Ramos (cell line): ENCODE results near the gene SLC30A9.

ENCODE experiments used
- in situ Hi-C: fragments of 300-500 bp; cut with MboI; formaldehyde crosslinking; loops from one replicate; pipeline ENCODE4 v1.14.3; 2022; ENCODE audit warnings: low sequenced_read_pairs; ENCODE audit not compliant: unreplicated experiment

The SLC30A9 gene

DNA sequence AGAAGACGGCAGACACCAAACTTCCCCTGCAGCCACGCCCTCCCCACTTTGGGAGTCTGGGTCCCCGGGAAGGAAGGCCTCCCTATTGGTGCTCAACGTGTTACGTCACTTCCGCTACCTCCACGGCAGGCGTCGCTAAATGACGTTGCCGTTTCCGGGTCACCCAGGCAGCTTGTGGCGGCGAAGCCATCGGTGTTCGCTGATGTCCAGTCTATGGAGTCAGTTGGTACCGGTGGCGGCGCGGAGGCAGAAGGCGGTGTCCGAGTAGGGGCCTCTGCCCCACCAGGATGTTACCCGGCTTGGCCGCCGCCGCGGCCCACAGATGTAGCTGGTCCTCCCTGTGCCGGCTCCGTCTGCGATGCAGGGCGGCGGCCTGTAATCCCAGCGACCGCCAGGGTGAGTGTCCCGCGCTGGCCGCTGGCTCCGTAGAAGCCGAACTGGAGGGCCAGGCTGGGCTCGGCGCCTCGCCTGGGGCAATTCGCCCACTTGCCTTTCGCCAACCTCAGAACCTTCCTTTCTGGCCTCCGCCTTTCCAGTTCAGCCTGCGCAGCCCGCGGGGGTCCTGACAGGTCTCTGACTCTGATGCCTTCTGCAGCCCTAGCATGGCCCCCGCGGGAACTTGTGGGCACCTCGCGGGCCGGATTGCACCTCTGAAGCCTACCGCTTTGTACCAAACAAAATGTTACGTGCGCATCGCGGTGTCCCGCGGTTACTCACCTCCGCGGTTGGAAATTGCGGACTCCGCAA lies at the start of gene SLC30A9:
Gene SLC30A9, plus strand, starts transcription at position 166 of the 747 bp plus-strand sequence. Its CDS starts 122 bp downstream, at position 288.
- in situ Hi-C loops, result no loop called here

DNA sequence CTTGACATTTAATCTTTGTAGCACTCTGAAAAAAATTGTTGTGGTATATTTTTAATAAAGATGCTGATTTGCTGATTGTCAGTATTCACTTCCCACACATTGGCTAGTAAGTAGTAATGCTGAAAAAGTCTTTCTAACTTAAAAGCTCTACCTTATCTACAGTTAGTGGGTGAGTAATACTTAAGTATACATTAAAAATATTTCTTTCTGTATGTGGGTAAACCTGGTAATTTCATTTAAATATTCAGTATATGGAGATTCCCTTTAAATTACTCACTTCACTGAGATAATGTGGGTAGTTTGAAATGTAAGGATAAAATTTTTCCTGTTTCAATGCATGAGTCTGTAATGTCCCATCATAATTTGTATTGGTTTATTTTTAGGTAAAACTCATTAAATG lies 49.5 kb upstream of the SLC30A9 start:
- in situ Hi-C loops, result no loop called here

GRCh38 chr4:41943506-41943905 lies 46.8 kb upstream of the SLC30A9 start:
- in situ Hi-C loops, result no loop called here

GRCh38 chr4:41944089-41944488 lies 46.2 kb upstream of the SLC30A9 start:
- in situ Hi-C loops, result no loop called here

DNA sequence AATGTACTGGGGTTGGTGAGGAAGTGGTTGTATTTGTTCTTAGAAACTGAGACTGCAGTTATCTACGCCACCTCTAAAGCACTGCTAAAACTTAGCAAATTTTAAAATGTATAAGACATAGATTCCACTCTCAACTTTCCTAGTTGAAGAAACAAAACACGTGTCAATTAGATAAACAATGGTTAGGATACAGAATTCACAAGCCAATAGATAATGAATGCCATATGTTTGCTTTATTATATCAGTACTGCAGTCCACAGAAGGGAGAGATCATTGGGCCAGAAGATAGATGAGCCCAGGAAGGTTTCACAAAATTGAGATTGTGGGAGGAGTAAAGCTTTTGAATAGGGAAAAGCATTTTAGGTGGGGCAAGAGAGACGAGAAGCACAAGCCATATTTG lies 40.8 kb upstream of the SLC30A9 start:
- in situ Hi-C loops, result no loop called here

GRCh38 chr4:41957634-41958033 lies 32.7 kb upstream of the SLC30A9 start:
- in situ Hi-C loops, result no loop called here

DNA sequence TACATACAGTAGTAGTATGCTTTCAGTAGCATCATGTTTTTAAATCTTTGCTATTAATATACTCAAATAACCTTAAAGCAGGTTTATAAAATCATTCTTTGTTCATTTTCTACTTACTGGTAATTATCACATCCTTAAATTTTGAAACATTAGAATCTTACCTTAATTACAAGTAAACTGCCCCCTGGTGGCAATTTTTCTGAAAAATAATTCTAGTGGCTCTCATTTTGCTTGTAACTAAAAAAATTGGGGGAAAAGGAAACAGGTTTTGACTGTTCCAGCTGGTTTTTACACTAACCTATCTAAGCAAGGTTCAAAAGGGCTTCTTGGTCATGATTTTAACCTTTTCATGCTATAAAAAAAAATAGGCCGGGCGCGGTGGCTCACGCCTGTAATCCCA lies 27.2 kb upstream of the SLC30A9 start:
- in situ Hi-C loops, result no loop called here

GRCh38 chr4:41964401-41964800 lies 25.9 kb upstream of the SLC30A9 start:
- in situ Hi-C loops, result no loop called here

GRCh38 chr4:41967392-41967791 lies 22.9 kb upstream of the SLC30A9 start:
- in situ Hi-C loops, result no loop called here

DNA sequence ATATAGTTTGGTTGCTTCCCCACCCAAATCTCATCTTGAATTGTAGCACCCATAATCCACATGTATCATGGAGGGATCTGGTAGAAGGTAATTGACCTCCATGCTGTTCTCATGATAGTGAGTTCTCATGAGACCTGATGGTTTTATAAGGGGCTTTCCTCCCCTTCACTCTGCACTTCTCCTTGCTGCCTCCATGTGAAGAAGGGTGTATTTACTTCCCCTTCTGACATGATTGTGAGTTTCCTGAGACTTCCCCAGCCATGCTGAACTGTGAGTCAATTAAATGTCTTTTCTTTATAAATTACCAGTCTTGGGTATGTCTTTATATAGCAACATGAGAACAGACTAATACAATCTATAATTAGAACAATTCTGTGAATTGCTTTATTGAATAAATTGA lies 20.7 kb upstream of the SLC30A9 start:
- in situ Hi-C loops, result no loop called here

- in situ Hi-C loops, result no loop called here
Observed at GRCh38 chr4:41975341-41975740, 15.0 kb upstream of the SLC30A9 start.

DNA sequence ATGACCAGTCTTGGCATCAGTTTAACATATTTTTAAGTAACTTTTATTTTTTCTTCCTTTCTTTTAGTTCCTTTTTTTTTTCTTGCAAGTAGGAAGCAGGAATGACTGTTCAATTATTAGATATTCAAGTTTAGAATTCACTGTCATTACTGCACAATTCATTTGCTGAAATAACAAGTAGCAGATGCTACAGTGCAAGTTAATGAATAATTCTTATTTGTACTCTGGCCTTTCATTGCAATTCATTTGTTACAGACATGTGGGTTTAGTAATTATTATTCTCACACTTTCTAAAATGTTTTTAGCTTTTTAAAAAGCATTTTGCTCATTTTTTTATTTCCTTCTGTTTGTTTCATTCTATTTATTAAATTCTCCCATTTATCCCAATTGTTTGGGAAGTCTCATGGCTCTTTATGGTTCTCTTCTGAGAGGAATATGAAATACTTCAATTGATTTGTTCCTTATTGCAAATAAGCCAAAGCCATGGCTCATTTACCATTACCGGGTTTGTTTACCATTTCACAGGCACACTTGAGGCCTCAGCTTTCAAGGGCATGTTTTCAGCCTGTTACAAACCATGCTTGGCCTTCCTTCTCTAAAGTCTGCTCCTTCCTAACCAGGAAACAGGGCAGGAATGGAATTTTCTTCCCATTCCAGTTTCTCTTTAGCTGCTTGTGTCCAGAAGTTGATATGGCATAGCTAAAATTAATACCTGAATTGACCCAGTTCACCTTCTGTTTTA lies 13.4 kb upstream of the SLC30A9 start:
- in situ Hi-C loops, result no loop called here

DNA sequence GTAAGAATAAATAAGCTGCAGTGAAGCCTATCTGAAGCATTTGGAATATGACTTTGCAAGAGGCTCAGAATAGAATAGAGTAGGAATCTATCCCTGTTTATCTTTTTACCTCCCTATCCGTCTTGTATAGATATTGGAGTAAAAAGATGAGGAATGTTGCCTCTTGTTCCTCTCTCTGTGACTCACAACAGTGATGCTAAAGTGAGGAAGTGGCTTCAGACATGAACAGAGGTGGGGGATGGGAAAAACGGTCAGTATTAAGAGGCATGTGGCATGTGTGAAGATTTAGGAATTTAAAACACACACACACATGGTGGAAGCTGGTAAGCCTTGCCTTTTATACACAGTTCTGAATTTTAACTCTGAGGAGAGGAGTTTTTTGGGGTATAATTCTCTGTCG lies 12.6 kb upstream of the SLC30A9 start:
- in situ Hi-C loops, result no loop called here

GRCh38 chr4:41981456-41981855 lies 8.9 kb upstream of the SLC30A9 start, which contains the start of gene DCAF4L1:
TSS of gene DCAF4L1 (plus strand) at chr4:41981756. CDS start at chr4:41981793, 37 bp downstream.
- in situ Hi-C loops, result no loop called here

DNA sequence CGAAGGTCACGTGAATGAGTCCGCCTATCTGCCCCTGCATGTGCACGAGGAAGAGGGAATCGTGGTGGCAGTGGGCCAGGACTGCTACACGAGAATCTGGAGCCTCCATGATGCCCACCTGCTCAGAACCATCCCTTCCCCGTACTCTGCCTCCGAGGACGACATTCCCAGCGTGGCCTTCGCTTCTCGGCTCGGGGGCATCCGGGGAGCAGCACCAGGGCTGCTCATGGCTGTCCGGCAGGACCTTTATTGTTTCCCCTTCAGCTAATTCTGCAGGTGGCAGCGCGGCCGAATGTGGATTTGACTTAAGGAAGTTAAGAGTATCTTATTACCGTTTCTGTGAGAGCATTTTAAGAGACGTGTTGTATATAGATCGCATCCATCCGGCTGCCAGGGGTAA lies 7.6 kb upstream of the SLC30A9 start:
- in situ Hi-C loops, result no loop called here

- in situ Hi-C loops, result no loop called here
Observed at GRCh38 chr4:41985151-41985550, 5.2 kb upstream of the SLC30A9 start.

- in situ Hi-C loops, result no loop called here
Observed at GRCh38 chr4:41989994-41990364, 351 bp upstream of the SLC30A9 start.

- in situ Hi-C loops, result no loop called here
Observed at GRCh38 chr4:41991916-41992767, 1.8 kb downstream of the SLC30A9 start.

DNA sequence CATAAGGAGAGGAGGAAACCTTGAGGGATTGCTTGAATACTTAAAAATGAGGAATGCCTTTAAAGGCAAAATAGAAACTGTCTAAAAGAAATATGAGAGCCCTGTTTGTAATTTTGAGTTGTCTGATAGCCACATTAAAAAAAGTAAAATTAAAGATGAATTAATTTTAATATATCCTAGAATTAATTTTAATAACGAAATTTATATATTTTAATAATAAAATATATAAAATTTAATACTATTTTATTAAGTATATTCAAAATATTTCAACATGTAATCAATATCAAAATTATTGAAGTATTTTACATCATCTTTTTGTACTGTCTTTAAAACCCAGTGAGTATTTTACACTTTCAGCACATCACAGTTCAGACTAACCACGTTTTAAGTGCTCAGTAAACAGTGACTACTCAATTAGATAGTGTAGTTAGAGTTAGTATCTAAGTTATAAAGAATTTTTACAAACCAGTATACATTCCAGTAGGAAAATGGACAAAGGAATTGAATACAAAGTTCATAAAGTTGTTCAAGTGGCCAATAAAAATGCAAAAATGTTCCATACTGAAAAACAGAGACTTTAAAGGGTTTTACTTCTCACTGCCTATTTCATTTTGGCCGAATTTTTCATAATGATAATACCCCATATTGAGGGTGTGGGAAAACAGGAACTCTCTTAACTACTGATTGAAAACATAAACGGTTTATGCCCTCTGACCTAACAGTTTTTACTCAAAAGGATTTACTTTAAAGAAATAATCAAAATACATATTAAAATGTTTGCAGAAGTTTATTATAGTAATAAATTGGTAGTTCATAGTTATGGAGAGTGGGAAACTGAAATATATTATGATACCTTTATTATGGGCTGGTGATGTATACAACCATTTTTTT lies 2.9 kb downstream of the SLC30A9 start:
- in situ Hi-C loops, result no loop called here

- in situ Hi-C loops, result no loop called here
Observed at GRCh38 chr4:41994461-41994985, 4.2 kb downstream of the SLC30A9 start.
